HL-60 (cell line): ENCODE data around the gene CLEC3A.
"Not testable (repeated sequence)": the region's sequence is repeated elsewhere in the genome, so short reads cannot be mapped to it uniquely, and the experiment has no call there.

Experiments
- DNase-seq, 2 experiments: peaks; one replicate each; pipeline ENCODE4 v3.0.0-alpha.2; 2010 to 2020; ENCODE audit warnings: low read depth in 1 of 2, low spot score in 1 of 2
- H3K27ac ChIP-seq: fragments of 250-450 bp; sonication (Bioruptor Pico); replicated peaks from 2 replicates; pipeline ENCODE4 v1.5.1; 2020; ENCODE audit warnings: mild to moderate bottlenecking, moderate library complexity
- H3K27me3 ChIP-seq: fragments of 250-450 bp; sonication (Bioruptor Pico); 2 replicates; pipeline ENCODE4 v1.5.1; 2021; ENCODE audit warnings: mild to moderate bottlenecking, moderate library complexity; ENCODE audit not compliant: insufficient read depth, poor library complexity, severe bottlenecking
- H3K4me3 ChIP-seq: replicated peaks from 2 replicates; pipeline ENCODE4 v1.5.1; 2011; ENCODE audit warnings: mild to moderate bottlenecking, control low read depth, low read length; ENCODE audit not compliant: insufficient read depth
- GABPA ChIP-seq: IDR thresholded peaks from 2 replicates; pipeline ENCODE4 v1.6.1; 2012; ENCODE audit warnings: low read depth
- POLR2AphosphoS5 ChIP-seq: IDR thresholded peaks from 2 replicates; pipeline ENCODE4 v1.6.1; 2012; ENCODE audit warnings: low read depth
- REST ChIP-seq: IDR thresholded peaks from 2 replicates; pipeline ENCODE4 v1.6.1; 2012; ENCODE audit warnings: low read depth; ENCODE audit not compliant: insufficient replicate concordance
- SPI1 ChIP-seq: IDR thresholded peaks from 2 replicates; pipeline ENCODE4 v1.6.1; 2012; ENCODE audit warnings: low read depth, mild to moderate bottlenecking, borderline replicate concordance
- TF ChIP-seq, protein P1 (sequence below): IDR thresholded peaks from one replicate; pipeline ENCODE4 v1.5.1; 2011; ENCODE audit warnings: low read length, control low read depth, inconsistent platforms; ENCODE audit not compliant: insufficient read depth

Gene CLEC3A

GRCh38 chr16:77989846-77990245 lies 32.5 kb upstream of the CLEC3A start:
- no peak for DNase-seq
- Histone ChIP-seq H3K4me3 (no peak overlapping the region), H3K27me3 (no peaks in the 10 kb centered on the region), H3K27ac (no peak overlapping the region)
- TF ChIP-seq, protein P1, sequence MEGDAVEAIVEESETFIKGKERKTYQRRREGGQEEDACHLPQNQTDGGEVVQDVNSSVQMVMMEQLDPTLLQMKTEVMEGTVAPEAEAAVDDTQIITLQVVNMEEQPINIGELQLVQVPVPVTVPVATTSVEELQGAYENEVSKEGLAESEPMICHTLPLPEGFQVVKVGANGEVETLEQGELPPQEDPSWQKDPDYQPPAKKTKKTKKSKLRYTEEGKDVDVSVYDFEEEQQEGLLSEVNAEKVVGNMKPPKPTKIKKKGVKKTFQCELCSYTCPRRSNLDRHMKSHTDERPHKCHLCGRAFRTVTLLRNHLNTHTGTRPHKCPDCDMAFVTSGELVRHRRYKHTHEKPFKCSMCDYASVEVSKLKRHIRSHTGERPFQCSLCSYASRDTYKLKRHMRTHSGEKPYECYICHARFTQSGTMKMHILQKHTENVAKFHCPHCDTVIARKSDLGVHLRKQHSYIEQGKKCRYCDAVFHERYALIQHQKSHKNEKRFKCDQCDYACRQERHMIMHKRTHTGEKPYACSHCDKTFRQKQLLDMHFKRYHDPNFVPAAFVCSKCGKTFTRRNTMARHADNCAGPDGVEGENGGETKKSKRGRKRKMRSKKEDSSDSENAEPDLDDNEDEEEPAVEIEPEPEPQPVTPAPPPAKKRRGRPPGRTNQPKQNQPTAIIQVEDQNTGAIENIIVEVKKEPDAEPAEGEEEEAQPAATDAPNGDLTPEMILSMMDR, result no peak
- no peak for TF ChIP-seq GABPA
- TF ChIP-seq POLR2AphosphoS5, result no peak
- TF ChIP-seq REST, result no peak
- TF ChIP-seq SPI1, result no peak

- no peak for DNase-seq
- Histone ChIP-seq H3K27ac (no peak overlapping the region), H3K4me3 (no peak overlapping the region), H3K27me3 (no peaks in the 10 kb centered on the region)
- TF ChIP-seq, protein P1, result no peak
- TF ChIP-seq GABPA, result no peak
- TF ChIP-seq POLR2AphosphoS5, result no peak
- no peak for TF ChIP-seq SPI1
- TF ChIP-seq REST, result no peak
These were observed 30.6 kb upstream of the CLEC3A start for GRCh38 chr16:77991701-77992100.

DNA sequence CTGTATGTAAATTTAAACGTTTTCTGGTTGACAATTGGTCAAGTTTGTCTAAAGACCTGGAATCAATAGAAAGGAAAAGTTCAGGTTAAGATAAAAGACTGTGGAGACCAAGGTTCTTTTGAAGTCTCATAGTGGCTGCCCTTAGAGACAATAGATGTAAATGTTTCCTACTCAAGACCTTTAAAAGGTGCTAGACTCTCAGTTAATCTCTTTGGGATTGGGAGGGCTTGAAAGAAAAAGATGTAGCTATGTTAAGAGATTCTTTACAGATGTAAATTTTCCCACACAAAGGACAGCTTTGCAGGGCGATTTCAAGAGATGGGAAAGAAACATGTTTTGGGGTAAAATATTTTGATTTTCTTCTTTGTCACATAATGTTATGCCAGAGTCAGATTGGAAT lies 30.0 kb upstream of the CLEC3A start:
- H3K27me3 ChIP-seq, H3K4me3 ChIP-seq, DNase-seq, H3K27ac ChIP-seq: not testable (repeated sequence)

- H3K27me3 ChIP-seq, result no peaks in the 10 kb centered on the region
- no peak overlapping the region for H3K27ac ChIP-seq
- DNase-seq, result no peak
- no peak overlapping the region for H3K4me3 ChIP-seq
- TF ChIP-seq, protein P1, result no peak
- TF ChIP-seq SPI1 (no peak), REST (no peak), POLR2AphosphoS5 (no peak), GABPA (no peak)
These were observed 29.0 kb upstream of the CLEC3A start for GRCh38 chr16:77993111-77993985.
